ENCODE measurements around the gene TCP11.

DNA sequence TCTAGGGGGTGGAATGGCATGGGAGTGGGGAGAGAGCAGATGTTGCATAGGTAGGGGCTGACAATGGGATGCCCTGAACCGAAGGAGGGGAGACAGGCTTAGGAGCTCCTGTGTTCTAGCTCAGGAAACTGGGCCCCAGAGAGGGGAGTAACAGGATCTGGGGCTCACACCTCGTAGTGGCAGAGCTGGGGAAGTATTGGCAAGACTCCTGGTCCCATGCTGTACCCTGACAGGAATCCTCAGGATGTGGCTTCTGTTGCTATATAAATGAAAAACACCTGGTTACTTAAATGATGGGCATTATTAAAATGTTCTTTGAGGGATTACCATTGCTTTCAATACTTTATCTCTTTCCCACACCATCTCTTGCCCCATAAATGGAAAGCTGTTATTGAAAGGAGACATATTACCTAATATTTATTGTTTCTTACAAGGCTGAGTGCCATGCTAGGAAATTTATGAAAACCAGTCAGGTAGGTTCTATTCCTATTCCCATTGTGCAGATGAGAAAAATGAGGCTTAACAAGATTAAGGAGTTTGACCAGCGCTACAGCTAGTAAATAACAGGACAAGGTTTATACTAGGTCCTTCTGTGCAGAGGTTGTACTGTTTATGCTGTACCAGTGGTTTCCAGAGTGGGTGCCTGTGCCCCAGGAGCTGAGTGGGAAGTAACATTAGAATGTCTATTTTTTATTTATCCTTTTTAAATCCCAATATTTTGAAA lies 35.3 kb upstream of the TCP11 start:
- TF ChIP-seq POLR2A (IDR thresholded peaks at IDR 0.05) = no peak
- TF ChIP-seq, protein P1, sequence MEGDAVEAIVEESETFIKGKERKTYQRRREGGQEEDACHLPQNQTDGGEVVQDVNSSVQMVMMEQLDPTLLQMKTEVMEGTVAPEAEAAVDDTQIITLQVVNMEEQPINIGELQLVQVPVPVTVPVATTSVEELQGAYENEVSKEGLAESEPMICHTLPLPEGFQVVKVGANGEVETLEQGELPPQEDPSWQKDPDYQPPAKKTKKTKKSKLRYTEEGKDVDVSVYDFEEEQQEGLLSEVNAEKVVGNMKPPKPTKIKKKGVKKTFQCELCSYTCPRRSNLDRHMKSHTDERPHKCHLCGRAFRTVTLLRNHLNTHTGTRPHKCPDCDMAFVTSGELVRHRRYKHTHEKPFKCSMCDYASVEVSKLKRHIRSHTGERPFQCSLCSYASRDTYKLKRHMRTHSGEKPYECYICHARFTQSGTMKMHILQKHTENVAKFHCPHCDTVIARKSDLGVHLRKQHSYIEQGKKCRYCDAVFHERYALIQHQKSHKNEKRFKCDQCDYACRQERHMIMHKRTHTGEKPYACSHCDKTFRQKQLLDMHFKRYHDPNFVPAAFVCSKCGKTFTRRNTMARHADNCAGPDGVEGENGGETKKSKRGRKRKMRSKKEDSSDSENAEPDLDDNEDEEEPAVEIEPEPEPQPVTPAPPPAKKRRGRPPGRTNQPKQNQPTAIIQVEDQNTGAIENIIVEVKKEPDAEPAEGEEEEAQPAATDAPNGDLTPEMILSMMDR (IDR thresholded peaks at IDR 0.05 in 8 of 11, conservative IDR thresholded peaks at IDR 0.05 in 3 of 11) = no peak
